Measurements from ENCODE around the gene ITSN1.
A peak's percentile ranks its signal among the peaks of the same experiment; 100 is the strongest.

Gene ITSN1

GRCh38 chr21:33840771-33841170 lies 198.5 kb downstream of the ITSN1 start:
- peak; percentile 47 for DNase-seq (ENCODE audit: low spot score)

DNA sequence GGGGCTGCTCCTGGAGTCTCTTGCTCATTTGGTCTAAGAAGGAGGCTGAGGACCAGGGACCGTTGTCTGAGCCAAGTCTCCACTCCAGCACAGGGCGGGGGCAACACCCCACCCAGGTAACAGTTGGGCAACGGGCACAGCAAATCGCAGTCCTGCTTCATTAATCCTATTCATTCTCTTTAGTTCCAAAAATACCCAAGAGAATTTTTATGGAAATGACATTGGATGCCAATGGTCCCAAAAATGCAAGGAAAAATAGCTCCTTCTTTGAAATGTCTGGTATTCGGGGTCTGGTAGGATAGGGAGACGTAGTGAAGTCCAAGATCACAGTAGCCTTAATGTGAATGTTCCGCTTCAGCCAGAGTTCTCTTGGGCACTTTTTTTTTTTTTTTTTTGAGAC lies 199.3 kb downstream of the ITSN1 start:
- DNase-seq (ENCODE audit: low spot score): no peak

- DNase-seq (ENCODE audit: low spot score): no peak
Observed at GRCh38 chr21:33843216-33843615, 200.9 kb downstream of the ITSN1 start.

DNA sequence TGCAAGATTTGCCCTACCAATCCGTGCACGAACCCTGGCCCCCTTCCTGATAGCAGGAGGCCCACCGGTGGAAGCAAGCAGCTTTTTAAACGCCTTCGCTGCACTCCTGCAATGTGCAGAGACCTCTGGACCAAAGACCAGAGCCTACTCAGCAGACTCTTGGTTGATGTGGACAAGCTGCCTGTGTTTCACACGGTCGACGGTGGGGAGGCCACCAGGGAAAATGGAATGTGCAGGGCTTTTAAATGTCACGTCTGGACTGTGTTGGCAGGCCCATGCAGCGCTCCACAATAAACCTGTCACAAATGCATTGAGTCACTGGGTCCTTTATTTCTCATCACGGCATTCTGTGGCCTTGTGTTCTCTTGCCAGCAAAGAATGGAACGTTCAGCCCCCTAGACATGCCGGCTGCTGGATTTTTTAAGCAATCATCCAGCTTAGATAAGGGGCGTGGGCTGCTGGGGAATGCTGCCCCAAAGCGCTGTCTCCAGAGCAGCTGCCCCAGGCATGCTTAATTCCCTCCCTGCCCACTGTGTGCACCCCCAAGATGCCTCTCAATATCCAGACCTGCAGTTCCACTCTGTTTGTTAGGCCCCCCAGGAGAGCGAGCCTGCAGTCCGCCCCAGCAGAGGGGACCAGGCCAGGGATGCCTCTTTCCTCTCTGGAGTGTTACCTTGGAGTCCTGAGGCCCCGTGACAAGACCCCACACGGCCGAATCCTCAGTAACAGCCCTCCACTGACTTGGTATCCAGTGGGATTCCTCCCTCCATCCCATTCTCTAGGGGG lies 202.0 kb downstream of the ITSN1 start:
- peak; percentile 73 for DNase-seq (ENCODE audit: low spot score)

GRCh38 chr21:33844890-33845205 lies 202.5 kb downstream of the ITSN1 start:
- no peak for DNase-seq (ENCODE audit: low spot score)

DNA sequence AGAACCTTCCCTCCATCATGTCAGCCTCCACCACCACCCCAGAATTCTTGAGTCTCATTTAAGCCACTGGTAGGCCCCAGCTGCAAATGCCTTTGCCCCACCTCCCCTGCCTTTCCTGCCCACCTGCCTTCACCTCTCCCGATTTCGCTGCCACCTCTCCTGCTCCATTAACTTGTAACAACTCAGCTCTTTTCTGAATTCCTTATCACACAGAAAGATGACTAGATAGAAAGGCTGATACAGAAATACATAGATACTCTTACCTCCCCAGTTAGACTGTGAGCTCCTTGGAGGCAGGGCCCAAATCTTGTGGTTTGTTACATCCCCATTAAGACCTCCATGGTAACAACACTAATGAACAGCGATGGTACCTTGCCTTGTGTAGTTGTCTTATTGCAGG lies 203.8 kb downstream of the ITSN1 start:
- DNase-seq (ENCODE audit: low spot score): no peak

DNA sequence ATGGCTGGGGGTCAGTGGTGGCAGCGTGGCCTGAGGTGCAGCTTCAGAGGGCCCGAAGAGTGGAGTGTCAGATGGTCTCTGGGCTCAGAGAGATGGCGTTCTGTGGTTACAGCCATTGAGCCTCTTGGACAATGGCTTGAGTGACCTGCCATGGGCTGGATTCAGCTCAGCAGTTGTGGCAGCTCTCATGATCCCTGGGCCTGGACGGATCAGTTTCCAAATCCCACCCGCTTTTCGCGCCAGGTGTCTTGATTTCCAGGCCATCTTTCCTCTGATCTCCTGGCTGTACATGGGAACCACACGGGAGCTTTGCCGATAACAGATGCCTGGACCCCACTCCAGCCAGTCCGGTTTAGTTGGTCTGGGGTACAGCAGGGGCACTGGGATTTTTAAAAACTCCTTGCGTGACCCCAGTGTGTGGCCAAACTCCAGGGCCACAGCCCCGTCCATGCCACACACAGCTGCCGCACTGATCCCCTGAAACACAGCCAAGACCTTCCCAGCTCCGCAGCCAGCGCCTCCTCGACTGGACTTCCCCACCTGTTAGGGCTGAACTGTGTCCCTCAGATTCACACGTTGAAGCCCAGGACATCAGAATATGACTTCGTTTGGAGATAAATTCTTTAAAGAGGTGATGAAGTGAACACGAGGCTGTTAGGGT lies 205.4 kb downstream of the ITSN1 start:
- DNase-seq (ENCODE audit: low spot score): no peak

- no peak for DNase-seq (ENCODE audit: low spot score)
Observed at GRCh38 chr21:33848249-33848953, 206.1 kb downstream of the ITSN1 start.

DNA sequence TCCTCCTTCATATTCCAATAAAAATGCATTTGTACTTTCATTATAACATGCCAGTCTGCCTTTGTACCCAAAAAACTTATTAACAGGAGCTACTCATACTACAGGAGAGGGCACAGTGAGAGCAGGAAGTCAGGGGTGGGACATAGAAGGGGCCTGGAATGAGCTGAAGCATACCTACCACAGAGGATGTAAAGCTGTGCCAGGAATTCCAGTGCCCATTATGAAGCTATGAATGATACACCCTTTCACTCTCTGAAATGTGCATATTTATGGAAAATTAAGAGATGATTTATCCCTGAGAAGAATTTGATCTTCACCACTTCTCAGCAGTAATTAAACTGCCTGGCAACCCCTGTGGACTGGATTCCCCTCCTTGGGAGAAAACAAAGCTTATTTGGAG lies 207.5 kb downstream of the ITSN1 start:
- no peak for DNase-seq (ENCODE audit: low spot score)

DNA sequence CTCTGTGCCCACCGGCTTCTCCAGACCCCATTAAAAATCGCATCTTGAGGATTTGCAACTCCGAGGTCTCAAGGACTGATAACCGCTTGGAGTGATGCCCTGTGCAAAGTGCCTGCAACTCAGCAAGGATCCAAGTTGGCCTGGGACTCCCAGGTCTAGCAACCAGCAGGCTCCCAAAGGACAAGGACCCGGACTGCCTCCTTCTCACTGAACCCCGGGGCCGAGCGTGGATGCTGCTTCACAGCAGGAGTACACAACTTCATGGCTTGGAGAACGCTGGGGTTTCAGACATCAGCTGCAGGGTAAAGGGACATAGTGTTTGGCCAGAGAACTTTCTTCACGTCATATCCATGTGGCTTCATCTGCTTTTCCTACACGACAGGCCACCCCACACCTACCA lies 208.1 kb downstream of the ITSN1 start:
- DNase-seq (ENCODE audit: low spot score): no peak

DNA sequence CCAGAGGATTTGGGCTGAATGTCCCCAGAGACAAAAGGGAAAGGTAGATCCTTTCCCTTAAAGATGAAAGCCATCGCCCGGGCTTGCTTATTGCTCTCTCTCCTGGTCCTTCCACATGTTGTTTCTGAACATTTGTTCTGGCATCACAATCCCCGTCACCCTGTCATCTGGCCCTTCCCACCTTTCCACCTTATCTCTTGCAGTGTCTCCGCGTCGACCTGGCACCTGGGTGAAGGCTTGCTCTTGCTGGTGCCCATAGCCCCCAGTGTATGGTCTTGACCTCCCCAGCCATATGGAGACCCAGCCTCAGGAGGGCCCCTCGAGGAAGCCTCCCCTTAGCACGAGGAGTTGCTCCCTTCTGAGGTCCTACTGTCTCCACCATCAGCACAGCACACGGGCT lies 208.7 kb downstream of the ITSN1 start:
- no peak for DNase-seq (ENCODE audit: low spot score)

DNA sequence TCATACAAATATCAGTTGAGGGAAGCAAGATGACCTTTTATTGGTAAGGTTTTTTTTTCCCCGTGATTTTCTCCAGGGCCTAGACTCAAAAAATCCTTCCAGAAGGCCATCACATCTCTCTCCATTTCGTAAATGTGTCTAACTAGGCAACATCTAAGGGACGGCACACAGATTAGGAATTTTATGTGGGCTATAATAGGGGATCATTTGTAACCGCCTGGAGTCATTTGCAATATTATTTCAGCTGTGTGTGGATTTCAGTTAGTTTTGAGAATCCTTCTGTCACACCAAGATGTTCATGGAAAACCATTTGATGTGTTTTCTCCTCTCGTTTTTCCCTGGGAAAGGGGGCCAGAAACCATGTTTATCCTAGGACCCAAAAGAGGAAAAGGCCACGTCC lies 210.2 kb downstream of the ITSN1 start:
- DNase-seq (ENCODE audit: low spot score): no peak

DNA sequence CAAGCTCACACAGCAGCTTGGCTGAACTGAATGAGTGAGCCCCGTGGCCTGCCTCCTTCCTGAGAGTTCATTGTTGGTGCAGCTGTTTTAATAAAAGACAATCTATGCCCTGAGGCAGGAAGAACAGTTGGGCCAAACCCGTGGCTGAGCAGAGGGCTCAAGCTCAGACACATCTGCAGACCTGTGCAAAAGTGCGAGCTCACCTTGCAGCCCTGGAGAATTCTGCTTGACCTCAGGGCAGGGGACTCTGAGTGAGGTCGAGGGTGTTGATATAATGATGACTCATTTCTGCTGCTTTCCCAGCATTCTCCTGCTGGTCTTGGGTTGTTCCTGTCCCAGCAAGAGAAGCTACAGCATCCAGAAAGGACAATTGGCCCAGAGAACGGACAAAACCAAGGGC lies 212.3 kb downstream of the ITSN1 start:
- DNase-seq (ENCODE audit: low spot score): peak; percentile 41

GRCh38 chr21:33855190-33855589 lies 212.9 kb downstream of the ITSN1 start:
- no peak for DNase-seq (ENCODE audit: low spot score)

GRCh38 chr21:33856893-33857527 lies 214.7 kb downstream of the ITSN1 start:
- no peak for DNase-seq (ENCODE audit: low spot score)

- DNase-seq (ENCODE audit: low spot score): no peak
Observed at GRCh38 chr21:33857846-33858666, 215.8 kb downstream of the ITSN1 start.

GRCh38 chr21:33858667-33859372 lies 216.5 kb downstream of the ITSN1 start:
- no peak for DNase-seq (ENCODE audit: low spot score)

- no peak for DNase-seq (ENCODE audit: low spot score)
Observed at GRCh38 chr21:33859373-33860102, 217.2 kb downstream of the ITSN1 start.

DNA sequence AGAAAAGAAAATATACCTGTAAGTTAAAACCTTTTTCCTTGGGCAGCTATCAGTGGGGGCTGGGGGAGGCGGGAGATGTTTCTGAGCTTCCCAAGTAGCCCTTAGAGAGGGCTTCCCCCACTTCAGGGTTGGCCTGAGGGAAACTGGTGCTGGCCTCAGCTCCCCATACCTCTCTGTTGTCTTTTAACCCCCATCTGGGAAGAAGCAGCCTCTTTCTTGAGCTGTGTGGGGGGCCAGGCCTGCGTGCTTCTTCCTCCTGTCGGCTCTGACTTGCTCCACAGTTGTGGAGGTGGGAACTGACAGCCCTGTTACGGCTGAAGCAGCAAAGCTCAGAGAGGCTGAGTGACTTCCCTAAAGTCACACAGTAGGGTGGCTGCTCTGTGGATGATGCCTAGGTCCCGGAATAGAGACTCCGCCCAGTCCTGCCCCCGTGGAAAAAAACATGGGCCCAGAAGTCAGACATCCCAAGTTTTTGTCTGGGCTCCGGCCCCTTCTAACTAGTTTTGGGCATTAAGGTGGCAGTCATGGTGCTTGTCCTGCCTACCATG lies 218.1 kb downstream of the ITSN1 start:
- no peak for DNase-seq (ENCODE audit: low spot score)

GRCh38 chr21:33861125-33861524 lies 218.8 kb downstream of the ITSN1 start:
- no peak for DNase-seq (ENCODE audit: low spot score)

Data from AG20443 (cell line).